Right renal cortex interstitium (tissue), 3 donors: ENCODE results near the gene ZNF175. TPM values are rescaled to one million over a fixed set of nuclear protein-coding genes. Genes with fewer than 3 reads are reported as not detected.

Experiments used
- DNase-seq, 3 donors: peaks; one replicate each; pipeline ENCODE4 v3.0.0-alpha.2; 2013; ENCODE audit warnings: low read depth in 3 of 3, low spot score in 2 of 3
- polyA plus RNA-seq, 3 donors: library from polyadenylated mRNA; unstranded; fragments of 120-200 nt; gene quantifications; one replicate each; pipeline ENCODE4 v1.2.1, GENCODE V29; 2013; ENCODE audit not compliant: insufficient read length in 3 of 3

ZNF175 gene
- polyA plus RNA-seq, 3 donors = 16.4 to 19.7 (median 16.8) TPM

DNA sequence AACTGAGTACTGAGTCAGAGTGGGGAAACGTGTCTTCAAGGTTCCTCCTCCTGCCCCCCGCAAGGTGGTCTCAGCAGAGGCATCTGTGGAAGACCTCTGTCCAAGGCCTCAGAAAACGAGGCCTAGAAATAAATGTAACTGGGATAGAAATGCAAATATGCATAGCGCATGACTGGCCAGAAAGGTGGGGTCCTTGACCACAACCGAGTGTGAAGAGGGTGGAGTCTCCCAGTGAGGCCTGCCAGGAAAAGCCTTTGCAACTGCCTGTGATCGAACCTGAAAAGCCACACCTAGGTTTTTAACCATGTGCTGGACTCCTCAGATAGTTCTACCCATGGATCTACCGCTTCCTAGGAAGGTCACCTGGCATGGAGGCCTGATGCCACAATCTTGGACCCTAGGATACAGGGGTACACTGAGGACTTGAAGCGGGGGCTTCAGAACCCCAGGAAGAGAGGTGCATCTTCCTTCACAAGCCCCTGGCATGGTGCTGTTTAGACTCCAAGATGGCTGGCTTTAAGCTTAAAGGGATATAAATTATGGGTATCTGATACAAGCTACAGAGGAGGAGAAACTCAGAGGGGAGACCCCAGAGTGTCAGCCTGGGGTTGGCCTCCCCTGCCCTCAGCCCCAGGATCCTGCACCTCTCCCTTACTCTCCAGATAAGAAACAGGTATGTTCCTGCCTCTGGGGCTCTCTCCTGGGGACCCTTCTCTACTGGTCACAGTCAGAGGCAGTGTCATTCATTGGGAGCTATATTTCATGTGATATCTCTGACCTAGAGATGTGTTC is 21.4 kb upstream of the ZNF175 start:
- DNase-seq = no peak

DNA sequence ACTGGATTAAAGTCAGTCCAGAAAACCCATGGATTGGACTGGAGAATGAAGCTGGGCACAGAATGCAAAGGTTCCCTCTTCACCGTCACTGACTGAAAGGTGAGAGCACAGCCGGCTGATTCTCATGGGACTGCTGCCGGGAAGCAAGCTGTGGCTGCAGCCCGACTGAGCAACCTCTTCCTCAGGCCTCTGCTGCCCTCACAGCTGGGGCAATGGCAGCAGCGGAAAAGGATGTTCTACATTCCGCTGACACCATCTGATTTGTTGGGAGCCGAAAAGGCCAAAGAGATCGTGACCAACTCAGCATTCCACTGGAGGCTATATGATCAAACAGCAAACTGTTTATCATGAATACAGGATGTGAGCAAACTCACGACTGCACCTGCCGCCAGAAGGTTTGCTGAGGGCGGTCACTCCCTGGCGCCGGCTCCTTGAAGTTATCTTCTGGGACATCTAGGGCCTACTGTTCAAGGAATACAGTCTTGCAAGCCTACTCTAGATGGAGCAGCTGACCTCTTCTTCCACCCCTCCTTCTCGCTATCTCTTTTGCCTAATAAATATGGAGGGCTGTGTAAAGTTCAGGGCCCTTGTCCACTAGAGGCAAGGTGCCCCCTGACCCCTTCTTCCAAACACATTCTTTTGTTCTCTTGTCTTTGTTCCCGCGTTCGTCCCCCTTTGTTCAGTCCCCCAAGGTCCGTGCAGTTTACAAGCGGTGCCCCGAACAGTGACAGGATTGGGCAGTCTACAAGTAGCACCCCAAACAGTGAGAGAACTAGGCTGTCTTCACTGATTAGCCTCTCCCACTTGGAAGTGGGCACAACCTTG is 20.0 kb upstream of the ZNF175 start:
- DNase-seq = no peak

DNA sequence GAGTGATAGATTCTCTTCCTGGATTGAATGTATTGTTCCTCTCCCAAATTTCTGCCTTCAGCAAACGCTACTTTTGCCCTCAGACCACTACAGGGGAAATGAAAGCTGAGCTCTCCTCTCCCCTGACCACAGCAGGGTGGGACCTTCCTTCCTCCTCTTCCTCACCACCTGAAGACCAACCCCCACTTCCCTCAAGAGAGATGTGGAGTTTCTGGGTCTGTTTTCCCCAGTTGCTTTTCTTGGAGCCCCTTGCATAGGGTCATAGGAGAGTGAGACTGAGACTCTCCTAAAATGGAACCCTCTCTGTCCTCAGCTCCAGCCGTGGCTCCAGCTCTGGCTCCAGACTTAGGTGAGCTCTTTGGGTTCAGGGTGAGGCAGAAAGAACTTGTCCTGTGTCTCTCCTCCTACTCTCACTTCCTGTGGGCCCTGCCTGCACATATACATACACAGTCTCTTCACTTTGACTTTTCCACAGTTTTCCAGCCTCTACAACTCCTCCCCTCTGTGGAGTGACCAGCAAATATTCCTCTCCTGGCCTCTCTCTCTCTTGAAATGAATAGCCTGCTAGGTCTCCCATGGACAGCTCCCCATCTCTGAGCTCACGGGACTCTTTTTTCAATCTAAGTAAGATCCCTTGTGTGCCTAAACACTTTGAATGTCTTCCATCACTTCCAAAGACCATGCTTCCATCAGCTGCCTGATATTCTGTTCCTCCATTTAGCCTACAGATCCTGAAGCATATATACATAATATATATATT is 19.2 kb upstream of the ZNF175 start:
- DNase-seq = no peak

DNA sequence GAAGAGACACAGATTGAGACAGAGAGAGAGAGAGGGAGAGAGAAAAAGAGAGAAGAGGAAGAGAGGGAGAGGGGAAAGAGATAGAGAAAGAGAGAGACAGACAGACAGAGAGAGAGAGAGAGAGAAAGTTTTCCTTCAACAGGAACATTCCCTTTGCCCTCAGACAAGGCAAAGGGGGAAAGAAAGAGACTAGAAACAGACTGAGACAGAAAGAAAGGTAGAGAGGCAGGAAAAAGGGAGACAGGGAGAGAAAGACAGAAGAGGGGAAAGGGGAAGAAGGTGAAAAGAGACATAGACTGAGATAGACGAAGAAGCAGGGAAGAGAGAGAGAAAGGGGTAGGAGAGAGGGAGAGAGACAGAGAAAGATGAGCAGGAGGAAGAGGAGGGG is 18.5 kb upstream of the ZNF175 start:
- DNase-seq = no peak

DNA sequence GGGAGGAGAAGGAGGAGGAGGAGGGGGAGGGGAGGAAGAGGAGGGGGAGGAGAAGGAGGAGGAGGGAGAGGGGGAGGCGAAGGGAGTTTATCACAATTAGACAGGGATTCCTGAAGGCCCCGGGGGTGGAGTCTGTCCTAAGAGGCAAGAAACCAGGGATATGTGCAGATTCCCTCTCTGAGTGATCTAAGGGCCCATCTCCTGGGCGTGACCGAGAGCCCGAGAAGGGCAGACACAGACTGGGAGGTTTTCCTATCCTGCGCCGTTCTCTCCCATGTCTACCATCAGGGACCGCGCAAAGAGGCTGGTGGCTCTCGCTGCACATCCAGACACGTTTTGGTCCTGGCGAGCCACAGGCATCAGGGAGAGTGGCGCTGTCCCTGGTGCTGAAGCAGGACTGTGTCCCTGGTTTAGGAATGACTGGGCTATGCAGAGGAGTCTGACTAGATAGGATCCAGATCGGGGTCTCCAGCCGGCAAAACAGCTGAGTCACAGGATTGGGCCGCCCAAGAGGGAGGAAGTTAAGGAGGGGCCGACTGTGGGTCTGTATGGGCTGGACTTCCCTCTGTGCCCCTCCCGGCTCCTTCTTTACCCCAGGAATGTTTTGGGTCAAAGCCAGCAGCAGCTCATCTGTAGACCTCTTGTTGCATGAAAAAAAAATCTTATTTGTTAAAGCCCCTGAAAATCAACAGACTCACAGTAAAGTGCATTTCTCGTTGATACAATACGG is 17.9 kb upstream of the ZNF175 start:
- peak; percentile 66 to 79 (median 67) for DNase-seq

DNA sequence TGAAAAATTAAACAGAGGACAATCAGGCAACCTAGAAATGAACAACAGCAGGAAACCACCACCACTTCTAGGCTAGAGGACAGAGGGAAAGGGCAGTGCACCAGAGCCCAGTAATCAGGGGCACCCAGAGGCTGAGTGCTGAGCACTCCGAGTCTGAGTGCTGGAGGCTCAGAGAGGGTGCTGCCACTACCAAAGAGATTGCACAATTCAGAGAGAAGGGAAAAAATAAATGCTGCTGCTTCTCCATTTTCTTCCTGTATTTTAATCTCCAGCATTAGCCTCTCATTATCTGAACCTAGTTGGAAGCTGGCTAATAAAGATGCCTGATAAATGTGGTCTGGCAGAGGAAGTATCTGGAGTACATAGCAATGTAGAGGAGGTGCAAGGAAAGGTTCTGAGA is 11.8 kb upstream of the ZNF175 start:
- no peak for DNase-seq

DNA sequence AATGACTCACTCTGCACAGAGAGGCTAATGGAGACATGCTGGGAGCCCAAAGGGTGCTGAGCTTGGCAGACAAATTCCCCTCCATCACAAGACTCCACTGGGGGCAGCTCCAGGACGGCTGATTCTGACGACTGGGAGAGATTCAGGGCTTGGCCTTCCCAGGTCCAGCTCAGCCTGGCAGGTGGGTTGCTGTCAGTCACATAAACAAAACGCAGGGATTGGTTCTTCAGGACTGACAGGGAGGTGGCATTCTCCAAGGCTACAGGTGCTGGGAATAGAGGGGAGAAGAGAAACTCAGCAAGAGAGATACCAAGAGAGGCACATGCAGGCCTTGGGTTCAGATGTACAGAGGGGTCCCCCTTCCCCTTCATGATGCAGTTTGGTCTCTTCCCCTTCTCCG is 10.7 kb upstream of the ZNF175 start:
- DNase-seq = no peak

DNA sequence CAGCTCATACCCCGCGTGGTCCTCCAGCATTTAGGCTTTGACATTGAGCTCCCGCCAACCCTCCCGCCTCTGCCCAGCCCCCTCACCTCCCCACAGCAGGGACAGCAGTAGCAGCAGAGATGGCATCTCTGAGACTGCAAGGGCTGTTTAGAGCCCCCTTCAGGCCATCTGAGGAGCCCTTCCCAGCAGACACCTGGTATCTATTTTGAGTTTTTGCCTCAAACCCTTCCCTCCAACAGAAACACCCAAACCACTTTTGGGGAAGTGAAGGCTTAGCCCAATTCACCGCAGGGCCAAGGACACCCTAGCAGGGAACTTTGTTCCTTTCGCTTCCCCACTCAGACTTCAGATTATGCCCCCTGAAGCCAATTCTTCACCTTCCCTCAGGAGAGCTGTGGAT is 6.3 kb upstream of the ZNF175 start:
- no peak for DNase-seq

DNA sequence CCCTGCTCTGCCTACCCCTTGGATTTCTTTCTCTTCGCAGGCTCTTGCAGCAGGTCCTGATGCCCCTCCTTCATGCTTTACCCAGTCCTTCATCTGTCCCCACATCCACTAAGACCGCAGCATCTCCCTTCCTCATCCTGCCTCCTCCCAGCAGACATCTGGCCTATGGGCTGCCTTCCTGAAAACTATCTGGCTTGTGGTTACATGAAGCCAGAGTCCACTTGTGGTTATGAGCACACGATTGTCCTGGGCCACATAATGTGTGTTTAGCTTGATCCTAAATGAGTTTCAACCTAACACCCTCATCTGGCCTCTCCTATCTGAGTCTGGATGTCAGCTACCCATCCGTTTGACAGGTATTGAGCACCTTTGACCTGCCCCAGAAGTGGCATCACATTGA is 5.5 kb upstream of the ZNF175 start:
- no peak for DNase-seq

DNA sequence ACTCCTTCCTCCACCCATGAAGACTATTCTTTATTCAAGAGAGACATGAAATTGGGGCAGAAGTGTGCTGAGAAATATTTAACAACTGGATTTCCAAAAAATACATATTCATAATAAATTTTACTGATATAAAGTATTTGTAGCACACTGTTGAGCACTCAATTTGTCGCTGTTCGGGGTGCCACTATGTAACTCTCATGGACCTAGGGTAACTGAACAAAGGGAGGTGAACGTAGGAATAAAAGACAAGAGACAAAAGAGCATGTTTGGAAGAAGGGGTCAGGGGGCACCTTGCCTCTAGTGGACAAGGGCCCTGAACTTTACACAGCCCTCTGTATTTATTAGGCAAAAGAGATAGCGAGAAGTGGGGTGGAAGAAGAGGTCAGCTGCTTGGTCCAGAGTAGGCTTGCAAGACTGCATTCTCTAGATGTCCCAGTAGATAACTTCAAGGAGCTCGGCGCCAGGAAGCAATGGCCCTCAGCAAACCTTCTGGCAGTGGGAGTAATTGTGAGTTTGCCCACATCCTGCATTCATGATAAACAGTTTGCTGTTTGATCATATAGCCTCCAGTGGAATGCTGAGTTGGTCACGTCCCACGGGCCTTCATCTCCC is 4.5 kb upstream of the ZNF175 start:
- no peak for DNase-seq

DNA sequence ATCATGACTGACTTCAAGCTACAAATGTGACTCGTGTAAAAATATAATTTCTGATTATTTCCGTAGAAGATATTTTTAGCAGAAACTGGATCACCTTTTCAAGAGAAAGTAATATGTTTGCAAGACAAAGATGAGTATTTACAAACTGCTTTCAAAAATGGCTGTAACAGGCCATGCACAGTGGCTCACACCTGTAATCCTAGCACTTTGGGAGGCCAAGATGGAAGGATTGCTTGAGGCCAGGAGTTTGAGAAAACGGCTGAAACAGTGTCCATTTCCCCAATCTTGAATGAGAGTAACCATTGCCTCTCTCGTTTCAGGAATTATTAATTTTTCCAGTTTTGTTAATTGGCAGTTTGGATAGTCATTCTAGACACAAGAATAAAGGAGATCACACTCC is 3.5 kb upstream of the ZNF175 start:
- no peak for DNase-seq

DNA sequence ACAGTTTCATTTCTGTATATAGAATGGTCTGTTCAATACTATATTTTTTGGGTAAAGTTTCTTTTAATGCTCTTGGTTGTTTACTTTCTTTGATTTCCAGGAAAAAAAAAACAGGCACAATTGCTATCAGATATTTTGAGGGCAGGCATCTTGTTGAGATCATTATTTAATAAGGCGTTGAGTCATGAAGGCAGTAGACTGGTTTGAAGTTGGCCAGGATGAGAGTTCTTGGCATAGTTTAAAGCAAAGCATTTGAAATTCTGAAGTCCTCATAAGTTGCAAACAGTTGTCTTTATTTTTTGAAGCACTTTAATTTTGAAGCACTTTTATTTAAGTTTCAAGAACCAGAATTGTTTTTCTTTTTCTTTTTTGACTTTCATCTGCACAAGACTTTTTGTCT is 2.6 kb upstream of the ZNF175 start:
- no peak for DNase-seq

DNA sequence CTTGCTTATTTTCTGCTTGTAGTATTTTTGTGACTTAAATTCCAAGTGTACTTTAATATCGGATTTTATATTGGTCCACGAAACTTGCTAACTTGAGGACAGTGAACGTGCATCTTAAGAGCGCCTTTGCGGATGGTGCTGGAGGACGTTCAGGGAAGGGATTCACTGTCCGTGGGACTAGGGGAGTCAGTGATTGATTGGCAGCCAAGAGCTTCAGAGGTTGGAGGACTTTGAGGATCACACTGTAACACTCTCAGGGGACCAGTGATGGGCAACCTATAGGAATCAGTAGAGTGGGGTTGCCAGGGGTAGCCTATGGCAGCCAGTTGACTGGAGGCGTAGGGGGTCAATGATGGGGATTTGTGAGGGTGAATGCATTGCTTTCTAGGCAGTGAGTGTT is 516 bp downstream of the ZNF175 start:
- DNase-seq = no peak

DNA sequence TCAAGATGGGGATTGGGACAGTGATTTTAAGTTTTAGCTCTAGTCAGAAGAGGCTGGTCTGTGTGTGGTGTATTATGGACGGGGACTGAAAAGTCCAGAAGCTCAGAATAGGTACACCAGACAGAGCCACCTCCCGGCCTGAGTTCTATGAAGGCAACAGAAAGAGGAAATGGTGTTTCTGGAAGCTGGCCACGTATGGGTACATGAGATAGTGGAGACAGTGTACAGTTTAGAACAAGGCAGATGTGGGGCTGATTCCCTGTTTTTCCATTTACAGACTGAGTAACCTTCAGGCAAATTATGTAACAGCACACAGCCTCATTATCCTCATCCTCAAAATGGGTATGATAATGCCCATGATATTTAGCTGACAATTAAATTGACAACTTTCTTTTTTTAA is 1.3 kb downstream of the ZNF175 start:
- no peak for DNase-seq

DNA sequence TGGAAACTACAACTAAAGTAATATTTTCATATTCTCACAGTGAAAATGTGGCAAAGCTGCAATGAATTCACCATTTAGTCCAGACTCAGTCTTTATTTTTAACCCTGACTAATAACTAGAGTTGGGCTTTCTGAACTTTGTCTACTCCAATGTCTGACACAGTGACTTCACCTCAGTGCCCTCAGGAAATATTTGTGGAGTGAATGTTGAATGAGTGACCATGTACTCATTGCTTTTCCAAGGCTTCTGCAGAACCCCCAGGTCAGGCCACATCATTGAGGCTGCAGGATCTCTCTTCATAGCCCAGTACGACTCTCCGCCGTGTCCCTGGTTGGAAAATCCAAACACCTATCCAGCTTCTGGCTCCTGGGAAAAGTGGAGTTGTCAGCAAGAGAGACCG is 1.8 kb downstream of the ZNF175 start:
- no peak for DNase-seq

DNA sequence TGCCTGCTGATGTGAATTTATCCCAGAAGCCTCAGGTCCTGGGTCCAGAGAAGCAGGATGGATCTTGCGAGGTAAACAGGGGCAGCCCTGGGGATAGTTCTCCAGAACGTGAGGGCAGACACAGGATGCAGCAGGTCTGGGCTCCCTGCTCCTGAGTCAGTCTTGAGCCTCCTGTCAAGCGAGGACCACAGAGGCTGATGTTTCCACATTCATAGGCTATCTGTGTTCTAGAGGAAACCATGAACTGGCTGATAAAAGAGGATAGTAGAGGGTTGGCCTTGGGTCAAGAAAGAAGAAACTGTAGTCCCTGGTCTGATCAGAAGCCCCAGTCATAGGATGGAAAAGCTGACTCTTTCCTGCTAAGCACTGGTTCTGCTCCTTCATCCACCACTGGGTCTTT is 2.2 kb downstream of the ZNF175 start:
- no peak for DNase-seq

DNA sequence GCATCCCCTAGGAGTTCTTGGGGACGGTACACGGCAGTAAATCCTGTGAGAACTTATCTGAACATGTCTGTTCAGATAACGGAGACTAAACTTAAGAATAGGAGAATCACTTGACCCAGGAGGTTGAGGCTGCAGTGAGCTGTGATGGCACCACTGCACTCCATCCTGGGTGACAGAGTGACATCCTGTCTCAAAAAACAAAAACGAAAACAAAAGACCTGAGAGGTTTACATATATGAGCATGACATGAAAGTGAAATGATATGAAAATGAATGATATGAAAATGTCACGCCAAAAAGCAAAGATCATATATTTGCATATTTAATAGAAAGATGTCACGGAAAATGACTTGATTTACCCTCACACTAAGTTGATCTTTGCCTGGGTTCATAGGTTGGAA is 5.8 kb downstream of the ZNF175 start:
- DNase-seq = no peak

DNA sequence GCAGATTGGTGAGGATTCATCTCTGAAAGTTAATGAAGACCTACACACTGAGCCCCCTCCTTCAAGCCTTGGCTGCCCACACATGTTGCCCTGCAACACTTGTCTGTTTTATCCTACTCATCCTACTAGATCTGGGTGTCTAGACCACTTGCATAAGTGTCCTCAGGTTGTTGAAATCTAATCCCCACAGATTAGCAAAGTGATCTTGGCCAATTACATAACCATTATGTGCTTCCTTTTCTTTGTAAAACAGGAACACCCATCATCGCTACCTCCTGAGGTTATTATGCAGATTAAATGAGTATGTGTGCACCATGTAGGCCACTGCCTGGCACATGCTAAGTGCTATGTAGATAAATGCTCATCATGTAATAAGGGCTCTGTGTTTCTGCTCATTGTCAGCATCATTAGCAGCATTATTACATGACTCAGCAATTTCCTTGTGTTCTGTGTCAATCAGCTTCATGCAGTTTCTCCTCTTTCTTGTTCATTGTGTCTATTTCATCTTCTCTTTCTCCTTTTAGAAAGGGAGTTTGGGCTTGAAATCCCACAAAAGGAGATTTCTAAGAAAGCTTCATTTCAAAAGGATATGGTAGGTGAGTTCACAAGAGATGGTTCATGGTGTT is 15.1 kb downstream of the ZNF175 start:
- no peak for DNase-seq

DNA sequence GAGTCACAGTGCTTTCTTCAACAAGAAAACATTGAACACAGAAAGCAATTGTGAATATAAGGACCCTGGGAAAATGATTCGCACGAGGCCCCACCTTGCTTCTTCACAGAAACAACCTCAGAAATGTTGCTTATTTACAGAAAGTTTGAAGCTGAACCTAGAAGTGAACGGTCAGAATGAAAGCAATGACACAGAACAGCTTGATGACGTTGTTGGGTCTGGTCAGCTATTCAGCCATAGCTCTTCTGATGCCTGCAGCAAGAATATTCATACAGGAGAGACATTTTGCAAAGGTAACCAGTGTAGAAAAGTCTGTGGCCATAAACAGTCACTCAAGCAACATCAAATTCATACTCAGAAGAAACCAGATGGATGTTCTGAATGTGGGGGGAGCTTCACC is 15.7 kb downstream of the ZNF175 start:
- no peak for DNase-seq
